ENCODE results near the gene CCN5. TPM values are rescaled to one million over a fixed set of nuclear protein-coding genes. Genes with fewer than 3 reads are reported as not detected.

CCN5 gene
- total RNA-seq, 1 donor from 2014 or later, result 112 TPM

- no peaks in the 10 kb centered on the region for H3K9me3 ChIP-seq
- DNase-seq (no peak), ATAC-seq (no peak)
- H3K27me3 ChIP-seq, result peaks cover 3% of the 10 kb centered on the region
- TF ChIP-seq CTCF (IDR thresholded peaks at IDR 0.05), result no peak
- H3K4me1 ChIP-seq, result no peaks in the 10 kb centered on the region
- H3K4me3 ChIP-seq, result no peak overlapping the region
- intact Hi-C loops (cut with DNase I), result no loop called here
- H3K27ac ChIP-seq, result no peak overlapping the region
- H3K36me3 ChIP-seq, result no peaks in the 10 kb centered on the region
Observed at GRCh38 chr20:44756011-44756688, 41.0 kb downstream of the CCN5 start.

- TF ChIP-seq CTCF (IDR thresholded peaks at IDR 0.05), result no peak
- intact Hi-C loops (cut with DNase I), result no loop called here
- no peaks in the 10 kb centered on the region for H3K36me3 ChIP-seq
Observed at GRCh38 chr20:44756956-44757355, 41.8 kb downstream of the CCN5 start.

GRCh38 chr20:44758247-44759101, 43.3 kb downstream of the CCN5 start:
- H3K4me1 ChIP-seq, result no peaks in the 10 kb centered on the region
- intact Hi-C loops (cut with DNase I), result no loop called here
- no peak for TF ChIP-seq CTCF (IDR thresholded peaks at IDR 0.05)

More at GRCh38 chr20:44756956-44757355, 41.8 kb downstream of the CCN5 start:
- Histone ChIP-seq H3K27me3 (peaks cover 3% of the 10 kb centered on the region), H3K27ac (no peak overlapping the region), H3K4me1 (no peaks in the 10 kb centered on the region), H3K9me3 (no peaks in the 10 kb centered on the region), H3K4me3 (no peak overlapping the region)
- no peak for DNase-seq
- no peak for ATAC-seq

GRCh38 chr20:44759595-44759994, 44.4 kb downstream of the CCN5 start:
- Histone ChIP-seq H3K9me3 (no peaks in the 10 kb centered on the region), H3K4me3 (no peak overlapping the region), H3K27ac (no peak overlapping the region), H3K27me3 (peaks cover 3% of the 10 kb centered on the region), H3K36me3 (no peaks in the 10 kb centered on the region), H3K4me1 (no peaks in the 10 kb centered on the region)
- DNase-seq (no peak), ATAC-seq (no peak)
- no peak for TF ChIP-seq CTCF (IDR thresholded peaks at IDR 0.05)
- intact Hi-C loops (cut with DNase I), result no loop called here

More at GRCh38 chr20:44758247-44759101, 43.3 kb downstream of the CCN5 start:
- Histone ChIP-seq H3K27ac (no peak overlapping the region), H3K9me3 (no peaks in the 10 kb centered on the region), H3K27me3 (peaks cover 3% of the 10 kb centered on the region), H3K4me3 (no peak overlapping the region), H3K36me3 (no peaks in the 10 kb centered on the region)
- ATAC-seq (no peak), DNase-seq (no peak)

- H3K27ac ChIP-seq, result no peak overlapping the region
- H3K27me3 ChIP-seq, result peaks cover 9% of the 10 kb centered on the region
- no peak for TF ChIP-seq CTCF (IDR thresholded peaks at IDR 0.05)
- H3K4me1 ChIP-seq, result no peaks in the 10 kb centered on the region
- no peak for DNase-seq
- no peak for ATAC-seq
- H3K4me3 ChIP-seq, result no peak overlapping the region
- intact Hi-C loops (cut with DNase I), result no loop called here
- no peaks in the 10 kb centered on the region for H3K9me3 ChIP-seq
- H3K36me3 ChIP-seq, result no peaks in the 10 kb centered on the region
Observed at GRCh38 chr20:44761423-44761822, 46.3 kb downstream of the CCN5 start.
